Mesodermal cell (in vitro differentiated cells): Measurements from ENCODE around the gene RCVRN.

ENCODE experiments used
- H3K27ac ChIP-seq: 2 replicates; pipeline ENCODE4 v1.7.0; 2013; ENCODE audit warnings: mild to moderate bottlenecking, low read depth, low read length, moderate library complexity; ENCODE audit not compliant: severe bottlenecking
- H3K36me3 ChIP-seq: 2 replicates; pipeline ENCODE4 v1.7.1; 2013; ENCODE audit warnings: mild to moderate bottlenecking, low read length, moderate library complexity; ENCODE audit not compliant: control insufficient read depth, insufficient read depth
- H3K4me1 ChIP-seq: one replicate; pipeline ENCODE4 v1.7.1; 2013; ENCODE audit warnings: mild to moderate bottlenecking, low read length; ENCODE audit not compliant: insufficient read depth, control insufficient read depth, poor library complexity, severe bottlenecking
- H3K4me3 ChIP-seq: 2 replicates; pipeline ENCODE4 v1.7.0; 2013; ENCODE audit warnings: low read length, control low read depth, mild to moderate bottlenecking; ENCODE audit not compliant: insufficient read depth, poor library complexity, severe bottlenecking; ENCODE audit errors: extremely low read depth
- H3K9me3 ChIP-seq: 2 replicates; pipeline ENCODE4 v1.7.1; 2013; ENCODE audit warnings: mild to moderate bottlenecking, low read length, moderate library complexity; ENCODE audit not compliant: control insufficient read depth
- WGBS, 2 experiments: methylation state at CpG; one replicate each; pipeline ENCODE4 v1.1.5; 2013; ENCODE audit warnings: missing lambda C conversion rate in 2 of 2; ENCODE audit not compliant: insufficient coverage in 2 of 2; 5-methylcytosine and 5-hydroxymethylcytosine counted together

Gene RCVRN

DNA sequence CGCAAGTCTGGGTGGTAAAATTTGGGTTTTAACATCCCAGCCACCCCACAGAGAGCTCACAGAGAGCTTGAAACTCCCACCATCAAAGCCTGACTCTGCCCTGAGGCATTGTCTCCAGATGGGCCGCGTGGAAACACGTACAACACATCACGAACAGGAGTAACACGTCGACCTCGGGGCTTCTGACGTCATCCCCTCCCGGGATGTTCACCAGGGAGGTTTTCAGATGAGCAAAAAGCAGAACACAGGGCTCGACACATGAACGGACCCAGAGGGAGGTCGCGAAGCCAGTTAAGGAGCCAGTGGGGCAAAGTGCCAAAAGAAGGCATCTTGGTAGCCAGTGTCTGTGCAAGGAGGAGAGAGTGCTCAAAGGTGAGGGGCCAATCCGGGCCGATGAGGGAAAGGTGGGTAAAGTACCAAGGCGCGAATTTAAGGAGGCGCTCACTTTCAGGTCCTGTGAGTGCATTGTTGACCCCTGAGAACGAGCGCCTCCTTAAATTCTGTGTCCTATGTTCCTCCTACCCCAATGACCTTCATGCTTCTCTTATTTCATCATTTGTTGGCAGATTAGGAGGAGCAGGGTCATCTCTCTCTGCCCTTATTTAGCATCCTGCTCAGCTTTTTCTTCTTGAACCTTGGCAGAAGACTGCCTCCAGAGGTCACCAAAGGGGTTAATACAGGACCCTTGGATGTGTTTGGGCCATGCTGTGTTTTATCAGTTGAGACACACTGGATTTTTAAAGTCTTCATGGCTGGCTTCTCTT, 5.6 kb downstream of the RCVRN start:
- H3K9me3 ChIP-seq: no peaks in the 10 kb centered on the region

DNA sequence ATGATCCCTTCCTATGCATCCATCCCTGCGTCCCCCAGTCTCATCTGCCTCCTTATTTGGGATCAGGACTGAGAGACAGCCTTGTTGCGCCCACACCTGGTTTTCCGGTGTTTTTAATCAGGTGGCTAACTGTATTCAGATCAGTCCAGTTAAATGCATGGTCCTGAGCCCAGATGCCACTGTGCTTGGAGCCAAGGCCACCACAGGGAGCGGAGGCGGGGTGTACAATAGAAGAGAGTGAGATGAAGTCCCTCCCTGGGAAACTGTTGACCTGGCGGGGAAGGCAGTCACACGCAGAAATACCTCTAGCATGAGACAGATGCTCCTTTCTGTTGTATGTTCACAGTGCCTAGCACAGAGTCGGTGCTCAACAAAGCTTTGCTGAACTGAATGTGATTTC, 6.3 kb downstream of the RCVRN start:
- Histone ChIP-seq H3K4me1 (peaks cover 12% of the 10 kb centered on the region), H3K27ac (no peak overlapping the region), H3K9me3 (no peaks in the 10 kb centered on the region), H3K4me3 (no peak overlapping the region), H3K36me3 (no peaks in the 10 kb centered on the region)
- 94 to 97% methylated on average over 7 to 8 of the region's 8 CpGs for WGBS, 2 experiments

More for the DNA sequence above, 5.6 kb downstream of the RCVRN start:
- no peaks in the 10 kb centered on the region for H3K36me3 ChIP-seq
- peak overlapping the region; percentile 94 for H3K27ac ChIP-seq
- H3K4me1 ChIP-seq: peaks cover 12% of the 10 kb centered on the region
- H3K4me3 ChIP-seq: no peak overlapping the region
- 92 to 97% methylated on average over 15 to 18 of the region's 21 CpGs for WGBS, 2 experiments

GRCh38 chr17:9897372-9897968, 7.6 kb downstream of the RCVRN start:
- H3K4me1 ChIP-seq: peaks cover 12% of the 10 kb centered on the region
- no peak overlapping the region for H3K27ac ChIP-seq
- H3K4me3 ChIP-seq: no peak overlapping the region
- H3K36me3 ChIP-seq: no peaks in the 10 kb centered on the region
- 87 to 88% methylated on average over 5 to 10 of the region's 13 CpGs for WGBS, 2 experiments
- no peaks in the 10 kb centered on the region for H3K9me3 ChIP-seq

- H3K36me3 ChIP-seq: no peaks in the 10 kb centered on the region
- H3K4me1 ChIP-seq: peaks cover 8% of the 10 kb centered on the region
- H3K4me3 ChIP-seq: no peak overlapping the region
- no peak overlapping the region for H3K27ac ChIP-seq
- H3K9me3 ChIP-seq: no peaks in the 10 kb centered on the region
These were observed 9.1 kb downstream of the RCVRN start for GRCh38 chr17:9895923-9896322.

DNA sequence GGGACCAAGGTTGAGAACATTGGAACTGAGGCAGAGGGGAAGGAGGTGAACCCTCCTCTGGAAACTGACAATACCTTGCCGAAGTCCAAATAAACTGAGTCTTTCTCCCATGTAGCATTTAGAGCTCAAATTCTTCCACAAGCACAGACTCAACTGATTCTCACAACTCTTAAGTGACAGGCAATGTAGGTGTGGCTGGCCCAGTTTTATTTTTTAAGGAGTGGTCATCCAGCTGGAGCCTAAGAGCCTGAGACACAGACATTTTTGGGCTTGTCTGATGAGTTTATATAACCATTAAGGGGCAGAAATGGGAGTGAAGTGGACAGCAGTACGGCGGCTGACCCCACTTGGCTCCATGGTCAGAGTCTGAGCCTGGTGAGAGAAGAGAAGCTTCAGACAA, 10.8 kb downstream of the RCVRN start:
- no peaks in the 10 kb centered on the region for H3K4me1 ChIP-seq
- no peak overlapping the region for H3K27ac ChIP-seq
- H3K36me3 ChIP-seq: no peaks in the 10 kb centered on the region
- no peak overlapping the region for H3K4me3 ChIP-seq
- WGBS, 2 experiments: 94% methylated on average over 2 of the region's 3 CpGs
- H3K9me3 ChIP-seq: no peaks in the 10 kb centered on the region

DNA sequence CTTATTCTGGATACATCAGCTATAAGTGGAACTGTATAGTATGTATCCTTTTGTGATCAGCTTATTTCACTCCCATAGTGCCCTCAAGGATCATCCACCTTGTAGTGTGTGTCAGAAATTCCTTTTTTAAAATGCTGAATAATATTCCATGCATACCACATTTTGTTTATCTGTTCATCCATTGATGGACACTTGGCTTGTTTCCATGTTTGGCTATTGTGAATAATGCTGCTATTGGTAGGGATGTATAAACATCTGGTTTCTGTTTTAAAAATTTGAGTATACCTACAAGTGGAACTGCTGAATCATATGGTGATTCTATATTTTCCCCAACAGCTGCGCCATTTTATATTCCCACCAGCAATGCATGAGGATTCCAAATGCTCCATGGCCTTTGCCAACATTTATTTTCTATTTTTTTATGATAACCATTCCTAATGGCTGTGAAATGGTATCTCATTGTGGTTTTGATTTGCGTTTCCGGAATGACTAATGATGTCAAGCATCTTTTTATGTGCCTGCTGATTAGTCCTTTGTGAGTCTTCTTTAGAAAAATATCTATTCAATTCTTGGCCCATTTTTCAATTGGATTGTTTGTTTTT, 11.6 kb downstream of the RCVRN start:
- no peaks in the 10 kb centered on the region for H3K9me3 ChIP-seq
- 100% methylated on average over 1 of the region's 3 CpGs; no CpG with 5 or more reads in 1 of the 2 experiments for WGBS, 2 experiments
- no peak overlapping the region for H3K27ac ChIP-seq
- H3K4me3 ChIP-seq: no peak overlapping the region
- no peaks in the 10 kb centered on the region for H3K4me1 ChIP-seq
- H3K36me3 ChIP-seq: no peaks in the 10 kb centered on the region

DNA sequence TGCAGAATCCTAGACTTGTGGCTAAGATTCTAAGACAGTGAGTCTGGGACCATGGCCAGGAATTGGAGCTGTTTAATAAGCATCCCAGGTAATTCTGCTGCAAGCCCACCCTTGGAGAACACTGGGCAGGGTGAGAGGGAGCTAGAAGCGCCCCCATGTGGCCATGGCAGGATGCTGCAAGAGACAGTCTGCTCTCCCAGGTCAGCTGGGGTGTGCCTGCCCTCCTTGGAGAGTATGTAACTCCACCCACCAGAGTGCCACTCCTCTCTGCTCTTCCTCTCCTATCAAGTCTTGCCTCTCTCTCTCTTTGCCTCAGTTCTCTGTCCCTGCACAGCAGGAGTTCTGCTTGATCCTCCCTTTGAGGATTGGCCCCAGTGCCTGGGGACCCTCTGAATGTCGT, 14.9 kb downstream of the RCVRN start:
- H3K9me3 ChIP-seq: no peaks in the 10 kb centered on the region
- WGBS, 2 experiments: 5 to 15% methylated on average over 2 of the region's 2 CpGs
- H3K27ac ChIP-seq: no peak overlapping the region
- no peaks in the 10 kb centered on the region for H3K4me1 ChIP-seq
- no peaks in the 10 kb centered on the region for H3K36me3 ChIP-seq
- H3K4me3 ChIP-seq: no peak overlapping the region

GRCh38 chr17:9887508-9887907, 17.6 kb downstream of the RCVRN start:
- Histone ChIP-seq H3K36me3 (no peaks in the 10 kb centered on the region), H3K4me1 (no peaks in the 10 kb centered on the region), H3K9me3 (peaks cover 6% of the 10 kb centered on the region), H3K4me3 (no peak overlapping the region), H3K27ac (no peak overlapping the region)
- 84 to 94% methylated on average over 8 of the region's 8 CpGs for WGBS, 2 experiments

- no peak overlapping the region for H3K27ac ChIP-seq
- H3K4me1 ChIP-seq: no peaks in the 10 kb centered on the region
- no peaks in the 10 kb centered on the region for H3K36me3 ChIP-seq
- H3K9me3 ChIP-seq: peaks cover 6% of the 10 kb centered on the region
- 79 to 97% methylated on average over 4 to 5 of the region's 5 CpGs for WGBS, 2 experiments
- no peak overlapping the region for H3K4me3 ChIP-seq
These were observed 18.7 kb downstream of the RCVRN start for GRCh38 chr17:9886141-9886930.

GRCh38 chr17:9883451-9883850, 21.6 kb downstream of the RCVRN start:
- Histone ChIP-seq H3K4me3 (no peak overlapping the region), H3K27ac (no peak overlapping the region), H3K4me1 (no peaks in the 10 kb centered on the region), H3K36me3 (no peaks in the 10 kb centered on the region), H3K9me3 (peaks cover 6% of the 10 kb centered on the region)
